HG03139 (cell line): ENCODE data around the gene MATN1.
"Not testable (repeated sequence)": the region's sequence is repeated elsewhere in the genome, so short reads cannot be mapped to it uniquely, and the experiment has no call there.

Experiments
- ATAC-seq: cut with Tn5 transposase; IDR thresholded peaks from one replicate; pipeline ENCODE4 v1.9.1; 2021; ENCODE audit not compliant: unreplicated experiment

Gene MATN1, protein sequence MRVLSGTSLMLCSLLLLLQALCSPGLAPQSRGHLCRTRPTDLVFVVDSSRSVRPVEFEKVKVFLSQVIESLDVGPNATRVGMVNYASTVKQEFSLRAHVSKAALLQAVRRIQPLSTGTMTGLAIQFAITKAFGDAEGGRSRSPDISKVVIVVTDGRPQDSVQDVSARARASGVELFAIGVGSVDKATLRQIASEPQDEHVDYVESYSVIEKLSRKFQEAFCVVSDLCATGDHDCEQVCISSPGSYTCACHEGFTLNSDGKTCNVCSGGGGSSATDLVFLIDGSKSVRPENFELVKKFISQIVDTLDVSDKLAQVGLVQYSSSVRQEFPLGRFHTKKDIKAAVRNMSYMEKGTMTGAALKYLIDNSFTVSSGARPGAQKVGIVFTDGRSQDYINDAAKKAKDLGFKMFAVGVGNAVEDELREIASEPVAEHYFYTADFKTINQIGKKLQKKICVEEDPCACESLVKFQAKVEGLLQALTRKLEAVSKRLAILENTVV

GRCh38 chr1:30723331-30723755 lies at the start of gene MATN1:
Gene MATN1, minus strand, starts transcription at chr1:30723585. Its CDS starts 34 bp downstream, at chr1:30723551.
- no peak for ATAC-seq

GRCh38 chr1:30771005-30771404 lies 47.6 kb upstream of the MATN1 start:
- ATAC-seq = no peak

DNA sequence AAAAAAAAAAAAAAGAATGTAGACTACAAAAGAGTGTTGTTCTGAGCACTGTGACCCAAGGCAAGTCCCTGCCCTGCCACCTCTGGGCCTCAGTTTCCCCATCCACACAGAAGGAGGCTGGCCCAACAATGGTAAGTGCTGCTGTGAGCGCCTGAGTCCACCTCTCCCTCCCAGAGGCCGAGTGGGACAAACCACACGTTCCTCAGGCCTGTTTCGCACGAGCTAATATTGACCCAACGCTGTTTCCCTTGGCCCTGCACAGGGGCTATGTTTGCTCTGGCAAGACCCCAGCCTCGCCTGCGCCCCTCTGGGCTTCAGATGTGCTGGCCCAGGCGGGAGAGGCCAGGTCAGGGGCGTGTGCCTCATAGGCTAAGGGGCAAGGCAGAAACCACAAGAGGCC lies 46.8 kb upstream of the MATN1 start:
- ATAC-seq = no peak

- ATAC-seq = no peak
Measured at GRCh38 chr1:30768830-30769718, 45.7 kb upstream of the MATN1 start.

- ATAC-seq = no peak
Measured at GRCh38 chr1:30768159-30768829, 44.9 kb upstream of the MATN1 start.

DNA sequence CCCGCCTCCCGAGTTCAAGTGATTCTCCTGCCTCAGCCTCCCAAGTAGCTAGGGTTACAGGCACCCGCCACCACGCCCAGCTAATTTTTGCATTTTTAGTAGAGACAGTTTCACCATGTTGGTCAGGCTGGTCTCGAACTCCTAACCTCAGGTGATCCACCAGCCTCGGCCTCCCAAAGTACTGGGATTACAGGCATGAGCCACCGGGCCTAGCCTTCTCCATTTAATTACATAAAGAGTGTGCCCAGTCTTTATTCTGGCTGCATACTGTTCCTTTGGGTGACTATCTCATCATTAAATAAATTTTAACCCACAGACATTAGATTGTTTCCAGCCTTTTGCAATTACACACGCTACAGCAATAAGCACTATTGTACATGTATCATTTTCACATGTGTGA lies 43.6 kb upstream of the MATN1 start:
- ATAC-seq = not testable (repeated sequence)

GRCh38 chr1:30765556-30766434 lies 42.4 kb upstream of the MATN1 start:
- ATAC-seq = no peak

GRCh38 chr1:30764939-30765555 lies 41.7 kb upstream of the MATN1 start:
- ATAC-seq = no peak

- ATAC-seq = no peak
Measured at GRCh38 chr1:30764396-30764795, 41.0 kb upstream of the MATN1 start.

GRCh38 chr1:30763651-30764248 lies 40.4 kb upstream of the MATN1 start:
- no peak for ATAC-seq

GRCh38 chr1:30762930-30763650 lies 39.7 kb upstream of the MATN1 start:
- no peak for ATAC-seq

DNA sequence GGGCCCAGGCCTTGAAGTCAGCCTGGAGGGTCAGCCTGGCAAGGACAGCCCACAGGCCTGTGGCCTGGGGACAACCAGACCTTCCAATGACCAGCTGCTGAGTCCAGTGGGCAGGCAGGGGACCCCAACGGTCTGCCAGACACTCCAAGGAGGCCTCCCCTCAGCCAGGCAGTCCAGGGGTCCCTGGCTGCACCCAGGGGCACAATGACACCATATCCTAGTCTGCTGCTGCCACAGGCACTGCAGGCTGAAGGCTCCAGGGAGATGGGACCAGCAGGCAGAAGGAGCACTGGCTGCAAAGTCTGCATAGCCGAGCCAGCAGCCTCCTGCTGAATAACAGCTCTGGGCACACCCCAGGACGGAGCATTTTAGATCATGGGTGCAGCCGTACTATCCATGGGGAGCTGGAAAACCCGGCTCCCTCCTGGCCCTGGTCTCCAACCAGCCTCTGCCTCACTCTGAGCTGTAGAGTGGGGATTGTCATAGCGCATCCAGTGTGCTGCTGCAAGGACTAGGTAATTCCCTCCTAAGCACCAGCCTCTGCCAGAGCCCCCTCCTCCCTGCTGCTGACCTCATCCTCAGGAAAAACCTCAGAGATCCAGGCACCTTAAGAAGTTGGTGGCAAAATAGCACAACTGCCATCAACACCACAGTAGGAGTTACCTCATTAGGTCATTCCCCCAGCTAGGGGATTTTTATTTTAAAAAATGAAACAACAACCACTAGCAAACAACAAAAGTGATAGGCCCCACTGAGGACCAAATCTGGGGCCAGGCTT lies 39.0 kb upstream of the MATN1 start:
- no peak for ATAC-seq

DNA sequence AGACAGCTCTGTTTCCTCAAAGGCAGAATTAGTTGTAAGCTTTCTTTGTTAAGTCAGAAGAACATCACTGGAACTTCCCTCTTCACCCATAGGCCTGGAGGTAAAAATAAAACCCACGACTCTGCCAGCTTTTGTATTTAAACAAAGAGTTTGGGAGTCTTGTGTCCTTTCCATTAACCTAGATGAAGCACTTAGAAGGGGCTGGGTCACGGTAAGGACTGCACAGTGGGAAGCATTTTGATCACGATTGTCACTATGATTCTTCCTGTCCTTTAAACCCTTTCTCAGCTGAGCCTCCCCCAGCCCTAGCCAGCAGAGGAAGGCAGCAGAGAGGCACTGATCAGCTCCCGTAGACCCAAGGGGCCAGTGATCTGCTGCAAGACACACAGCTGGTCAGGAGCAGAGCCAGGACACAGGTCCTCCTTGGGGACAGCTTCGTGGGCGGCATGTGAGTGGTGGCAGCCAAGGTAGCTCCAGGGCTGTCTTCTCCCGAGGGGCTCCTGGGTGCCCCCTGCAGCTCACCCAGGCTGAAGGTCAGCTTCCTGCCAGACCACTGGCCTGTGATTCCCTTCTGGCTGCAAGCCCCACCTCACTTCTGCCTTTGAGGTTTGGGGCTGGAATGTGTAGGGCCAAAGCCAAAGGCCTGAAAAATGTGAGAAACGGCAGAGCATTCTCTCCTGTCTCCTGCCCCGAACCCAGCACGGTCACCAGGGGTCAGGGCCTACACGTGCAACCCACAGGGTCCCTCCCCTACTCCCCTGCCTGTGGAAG lies 38.2 kb upstream of the MATN1 start:
- ATAC-seq = no peak

DNA sequence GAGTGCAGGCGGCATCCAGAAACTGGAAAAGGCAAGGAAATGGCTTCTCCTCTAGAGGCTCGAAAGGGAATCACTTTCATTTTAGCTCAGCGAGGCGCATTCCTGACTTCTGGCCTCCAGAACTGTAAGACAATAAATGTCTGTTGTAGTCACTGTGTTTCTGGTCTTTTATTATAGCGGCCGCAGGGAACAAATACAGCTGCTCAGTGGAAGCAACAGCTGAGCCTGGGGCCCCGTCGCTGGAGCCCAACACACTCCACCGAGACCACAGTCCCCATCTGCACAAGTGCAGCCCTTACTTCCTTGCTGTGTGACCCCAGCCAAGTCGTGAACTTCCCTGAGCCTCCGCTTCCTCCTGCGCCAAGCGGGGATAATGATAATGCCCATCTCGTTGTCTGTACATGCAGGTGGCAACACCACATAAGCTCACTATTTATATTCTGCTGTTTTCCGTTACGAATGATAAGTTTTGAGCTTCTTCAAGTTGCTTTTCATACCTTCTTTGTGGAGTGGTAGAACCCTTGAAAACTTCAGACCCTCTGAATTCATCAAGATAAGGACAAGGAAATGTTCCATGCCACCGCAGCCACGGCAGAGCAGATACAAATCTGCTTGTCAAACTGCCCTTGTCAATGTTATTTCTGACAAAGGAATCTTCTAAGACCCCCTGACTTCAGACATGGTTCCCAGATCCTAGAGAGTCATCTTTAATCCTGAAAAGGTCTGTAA lies 37.4 kb upstream of the MATN1 start:
- ATAC-seq = no peak

DNA sequence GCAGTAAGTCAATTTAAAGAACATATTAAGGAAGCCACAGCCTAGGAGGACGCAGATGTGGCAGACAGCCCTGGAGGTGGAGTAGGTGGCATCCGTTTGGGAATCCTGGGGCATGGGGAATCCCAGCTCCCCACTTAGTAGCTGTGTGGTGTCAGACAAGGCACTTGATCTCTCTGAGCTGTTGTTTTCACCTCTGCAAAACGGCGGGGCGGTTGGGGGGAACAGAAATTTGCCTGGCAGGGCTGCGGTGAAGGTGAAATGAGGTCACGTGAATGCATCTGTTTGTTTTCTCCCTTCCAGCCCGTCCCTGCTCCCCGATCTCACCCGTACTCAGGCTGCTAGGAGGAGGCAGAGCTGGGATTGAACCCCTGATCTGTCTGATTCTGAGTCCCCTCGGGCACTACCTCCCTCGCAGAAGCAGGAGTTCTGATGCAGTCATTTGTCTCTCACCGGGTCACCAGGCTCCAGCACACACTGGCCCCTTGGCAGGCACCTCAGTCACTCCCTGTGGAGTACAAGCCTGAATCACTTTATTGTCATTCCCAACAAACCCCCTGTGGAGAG lies 36.4 kb upstream of the MATN1 start:
- ATAC-seq = no peak

DNA sequence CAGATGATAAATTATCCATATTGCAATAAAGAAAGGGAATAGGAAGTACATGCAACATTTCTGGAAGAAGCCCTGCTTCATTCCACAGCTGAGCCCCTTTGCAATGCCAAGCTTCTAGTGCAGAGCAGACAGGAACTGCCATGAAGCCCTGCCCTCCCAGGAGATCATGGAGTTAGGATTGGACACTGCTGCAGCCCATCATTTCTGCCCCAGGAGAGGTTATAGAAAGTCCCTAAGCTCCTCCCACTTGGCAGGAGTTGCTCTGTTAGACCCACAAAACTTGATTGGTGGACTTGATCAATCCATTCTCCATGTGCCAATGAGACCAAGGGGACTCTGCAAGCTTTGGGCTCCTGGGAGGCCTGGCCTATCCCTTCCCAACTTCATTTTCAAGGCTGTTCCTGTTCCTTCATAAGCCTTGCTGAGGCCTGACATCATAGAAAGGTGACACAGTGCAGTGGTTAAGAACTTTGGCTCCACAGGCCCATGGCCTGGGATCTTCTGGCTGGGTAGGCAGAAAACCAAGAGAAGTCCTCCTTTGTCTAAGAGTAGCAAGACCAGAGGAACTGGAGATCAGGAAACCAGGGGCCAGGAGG lies 35.5 kb upstream of the MATN1 start:
- no peak for ATAC-seq
